Globus pallidus (tissue), 1 donor: Measurements from ENCODE around the gene OR2Z1.

Experiments
- DNase-seq: peaks from one replicate; pipeline ENCODE4 v3.0.0-alpha.2; 2015; ENCODE audit warnings: low spot score

OR2Z1 gene, protein sequence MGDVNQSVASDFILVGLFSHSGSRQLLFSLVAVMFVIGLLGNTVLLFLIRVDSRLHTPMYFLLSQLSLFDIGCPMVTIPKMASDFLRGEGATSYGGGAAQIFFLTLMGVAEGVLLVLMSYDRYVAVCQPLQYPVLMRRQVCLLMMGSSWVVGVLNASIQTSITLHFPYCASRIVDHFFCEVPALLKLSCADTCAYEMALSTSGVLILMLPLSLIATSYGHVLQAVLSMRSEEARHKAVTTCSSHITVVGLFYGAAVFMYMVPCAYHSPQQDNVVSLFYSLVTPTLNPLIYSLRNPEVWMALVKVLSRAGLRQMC

DNA sequence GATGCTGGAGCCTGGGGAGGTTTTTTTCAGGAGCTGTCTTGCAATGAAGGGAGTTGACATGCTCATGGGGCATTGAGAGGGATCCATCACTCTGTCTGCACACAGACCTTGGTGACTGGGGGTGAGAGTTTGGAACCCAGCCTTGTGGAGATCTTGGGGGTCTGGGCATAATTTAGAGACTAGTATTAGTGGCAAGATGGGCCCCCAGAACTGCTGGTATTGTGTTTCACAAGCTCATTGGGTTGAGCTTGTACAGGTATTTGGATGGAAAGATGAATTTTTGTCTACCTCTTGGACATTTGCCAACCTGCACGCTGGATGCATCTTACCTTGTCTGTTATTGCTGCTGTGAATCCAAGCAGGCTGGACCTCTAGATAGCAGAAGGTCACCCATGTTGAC lies at the start of gene OR2Z1:
TSS of gene OR2Z1 (plus strand) at position 301 of the 400 bp plus-strand sequence. CDS start 9,395 bp downstream, outside the sequence.
- DNase-seq: no peak

DNA sequence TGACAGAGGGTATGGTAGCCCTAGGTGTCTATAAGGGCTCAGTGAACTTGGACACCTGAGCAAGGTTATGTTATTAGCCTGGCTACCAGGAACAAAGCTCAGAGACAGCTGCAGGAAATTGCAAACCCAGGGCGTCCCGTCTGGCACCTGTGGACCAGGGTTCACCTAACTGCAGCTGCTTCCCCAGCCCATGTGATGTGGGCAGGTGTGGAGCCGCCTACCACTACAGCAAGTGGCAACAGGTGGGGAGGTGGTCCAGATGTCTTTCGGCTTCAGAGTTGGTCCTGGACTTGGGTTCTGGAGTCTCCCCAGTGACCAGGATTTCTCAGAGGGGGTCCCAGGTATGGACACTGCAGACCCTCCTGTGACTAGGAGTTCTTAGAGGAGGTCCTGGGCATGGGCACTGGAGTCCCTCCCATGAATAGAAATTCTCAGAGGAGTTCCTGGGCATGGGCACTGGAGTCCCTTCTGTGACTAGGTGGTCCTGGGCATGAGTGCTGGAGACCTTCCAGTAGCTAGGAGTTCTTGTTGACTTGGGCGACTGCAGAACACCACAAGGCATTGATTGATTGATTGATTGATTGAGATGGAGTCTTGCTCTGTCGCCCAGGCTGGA lies 48.0 kb upstream of the OR2Z1 start:
- DNase-seq: no peak

DNA sequence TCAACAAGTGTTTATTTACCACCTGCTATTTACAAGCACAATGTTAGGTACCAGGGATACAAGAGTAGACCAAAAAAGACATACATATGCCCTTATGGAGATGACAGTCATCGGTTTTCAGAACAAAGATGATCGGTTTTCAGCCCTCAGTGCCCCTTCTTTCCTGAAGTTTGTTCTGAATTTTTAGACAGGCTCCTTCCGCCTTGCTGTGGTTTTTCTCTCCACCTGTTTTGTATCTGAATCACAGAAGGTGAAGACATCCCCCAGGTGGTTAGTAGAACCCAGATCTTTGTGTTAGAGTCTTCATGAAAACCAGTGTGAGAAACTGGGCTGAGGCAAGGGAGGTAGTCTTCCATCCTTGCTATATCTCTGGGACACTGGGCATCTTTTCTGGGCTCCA lies 46.4 kb upstream of the OR2Z1 start:
- DNase-seq: no peak

DNA sequence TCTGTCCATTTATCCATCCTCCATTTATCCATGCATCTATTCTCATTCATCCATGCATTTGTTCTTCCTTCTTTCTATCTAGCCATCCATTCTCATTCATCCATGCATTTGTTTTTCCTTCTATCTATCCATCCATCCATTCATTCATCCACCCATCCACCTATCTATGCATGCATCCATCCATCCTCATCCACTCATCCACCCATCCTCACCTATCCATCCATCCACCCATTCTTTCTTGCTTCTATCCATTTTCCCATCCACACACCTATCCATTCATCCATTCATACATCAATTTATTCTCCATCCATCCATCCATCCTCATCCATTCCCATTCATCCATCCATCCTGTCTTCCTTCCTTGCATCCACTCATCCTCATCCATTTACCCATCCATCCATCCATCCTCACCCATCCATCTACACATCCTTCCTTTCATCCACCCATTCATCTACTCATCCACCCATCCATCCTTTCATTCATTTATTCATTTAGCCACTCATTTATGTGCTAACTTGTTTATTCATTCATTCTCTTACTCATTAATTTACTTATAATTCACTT lies 43.1 kb upstream of the OR2Z1 start:
- DNase-seq: no peak

DNA sequence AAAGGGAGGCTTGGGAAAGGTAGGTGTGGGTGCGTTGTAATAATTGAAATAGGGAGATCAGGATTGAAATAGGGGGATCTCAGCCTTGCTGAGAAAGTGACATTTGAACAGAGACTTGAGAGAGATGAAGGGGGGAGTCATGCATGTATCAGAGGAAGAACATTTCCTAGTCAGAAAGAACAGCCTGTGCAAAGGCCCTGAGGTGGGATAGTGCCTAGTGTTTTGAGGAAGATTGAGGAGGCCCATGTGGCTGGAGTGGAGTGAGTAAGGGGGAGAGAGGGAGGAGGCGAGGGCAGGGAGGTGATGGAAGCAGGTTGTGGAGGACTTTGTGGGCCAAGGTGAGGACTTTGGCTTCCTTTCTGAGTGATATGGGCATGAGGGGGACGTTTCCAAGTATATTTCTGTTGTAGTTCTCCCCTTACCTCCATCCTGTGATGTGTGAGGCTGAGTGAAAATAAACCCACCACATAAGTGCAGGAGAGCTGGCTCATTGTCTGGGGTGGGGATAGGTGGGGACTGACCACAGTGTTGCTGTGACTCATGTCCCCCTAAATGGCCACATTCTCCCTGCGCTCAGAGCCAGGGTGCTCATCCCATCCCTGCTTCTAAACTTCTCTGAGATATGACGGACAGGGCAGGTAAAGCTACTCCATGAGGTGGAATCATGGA lies 40.6 kb upstream of the OR2Z1 start:
- no peak for DNase-seq

DNA sequence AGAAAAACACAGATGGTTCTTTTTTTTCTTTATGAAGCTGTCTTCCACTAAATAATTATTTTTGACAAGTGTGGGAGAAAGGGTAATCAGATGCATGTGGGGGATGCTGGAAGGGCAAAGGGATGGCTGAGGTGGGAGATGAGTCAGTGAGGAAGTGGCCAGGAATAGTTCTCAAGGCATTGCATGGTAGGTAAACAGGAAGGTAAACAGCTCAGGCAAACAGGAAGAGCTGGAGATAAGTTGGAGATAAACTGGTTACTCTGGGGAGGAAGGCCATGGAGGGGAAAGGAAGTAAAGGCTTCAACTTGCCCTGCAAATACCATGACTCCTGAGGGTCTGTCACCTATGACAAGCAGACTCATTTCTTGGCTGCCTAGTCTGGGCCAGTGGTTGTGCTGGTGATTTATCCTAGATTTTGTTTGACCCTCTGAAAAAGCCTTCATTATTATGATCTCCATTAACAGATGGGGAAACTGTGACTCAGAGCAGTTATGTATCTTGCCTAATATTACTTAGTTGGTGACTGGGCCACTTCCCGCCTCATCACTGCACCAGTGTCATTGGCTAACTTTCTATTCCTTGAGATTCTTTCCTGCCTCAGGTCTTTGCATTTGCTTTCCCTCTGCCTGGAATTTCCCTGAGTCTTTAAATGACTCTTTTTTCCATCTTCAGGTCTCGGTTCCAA lies 39.9 kb upstream of the OR2Z1 start:
- no peak for DNase-seq

DNA sequence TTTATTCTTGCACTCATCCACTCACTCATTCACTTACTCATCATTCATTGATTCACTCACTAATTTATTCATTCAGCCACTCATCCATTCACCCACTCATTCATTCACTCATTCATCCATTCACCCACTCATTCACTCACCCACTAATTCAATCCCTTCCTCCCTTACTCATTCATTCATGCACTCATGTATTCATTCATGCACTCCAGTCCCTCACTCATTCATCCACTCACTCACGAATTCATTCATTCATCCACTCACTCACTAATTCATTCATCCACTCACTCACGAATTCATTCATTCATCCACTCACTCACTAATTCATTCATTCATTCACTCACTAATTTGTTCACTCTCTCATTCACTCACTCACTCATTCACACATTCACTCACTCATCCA lies 39.0 kb upstream of the OR2Z1 start:
- no peak for DNase-seq

DNA sequence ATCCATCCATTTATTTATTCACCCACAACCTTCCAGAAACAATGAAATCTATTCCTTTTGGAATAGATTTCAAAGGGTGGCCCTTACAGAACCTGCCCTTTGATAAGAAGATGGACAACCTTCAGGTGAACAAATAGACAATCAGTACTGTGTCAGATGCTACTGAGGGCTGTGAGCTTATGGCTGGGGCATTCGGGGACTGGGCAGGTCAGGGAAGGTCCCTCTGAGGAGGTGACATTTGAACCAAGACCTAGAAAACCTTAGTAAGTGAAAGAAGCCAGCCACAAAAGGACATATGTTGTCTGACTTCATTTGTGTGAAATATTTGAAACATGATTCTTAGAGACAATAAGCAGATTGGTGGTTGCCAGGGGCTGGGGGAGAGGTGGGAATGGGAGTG lies 38.5 kb upstream of the OR2Z1 start:
- no peak for DNase-seq

DNA sequence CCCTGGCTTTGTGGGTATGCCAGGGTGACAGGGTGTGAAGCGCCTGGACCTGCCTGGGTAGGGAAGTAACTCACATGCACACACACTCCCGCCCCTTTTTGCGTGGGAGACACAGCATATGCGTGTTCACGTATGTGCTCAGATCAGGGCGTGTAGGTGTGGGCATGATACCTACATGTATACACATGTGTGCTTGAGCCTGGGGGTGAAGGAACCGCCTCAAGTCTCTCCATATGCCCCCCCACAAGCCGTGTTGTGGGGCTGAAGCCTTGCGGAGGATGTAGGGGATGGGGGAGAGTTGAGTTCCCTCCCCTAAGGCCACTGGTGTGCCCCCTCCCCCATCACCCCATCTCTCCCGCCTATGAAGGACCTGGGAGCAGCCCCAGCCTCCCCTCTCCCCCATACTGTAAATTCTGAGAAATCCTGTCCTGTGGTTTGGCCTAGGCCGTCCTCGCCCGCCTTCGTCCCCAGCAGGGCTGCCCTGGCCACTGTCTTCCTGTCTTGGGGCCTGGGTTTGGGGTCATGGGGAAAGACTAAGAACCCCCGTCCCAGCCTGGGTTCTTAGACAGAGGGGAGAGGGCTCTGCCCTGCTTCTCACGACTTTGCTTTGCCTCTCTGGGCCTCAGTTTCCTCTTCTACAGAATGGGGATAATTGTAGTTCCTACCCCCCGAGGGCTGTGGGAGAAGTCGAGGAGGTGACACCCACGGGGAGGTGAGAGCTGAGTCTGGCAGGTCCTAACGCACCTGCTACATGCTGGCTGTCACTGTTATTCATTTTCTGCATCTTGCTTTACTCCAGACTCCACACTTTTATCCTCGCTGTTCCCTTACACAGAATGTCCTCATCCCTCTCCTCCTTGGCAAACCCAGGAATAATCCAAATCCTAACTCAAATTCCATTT lies 37.2 kb upstream of the OR2Z1 start:
- no peak for DNase-seq

DNA sequence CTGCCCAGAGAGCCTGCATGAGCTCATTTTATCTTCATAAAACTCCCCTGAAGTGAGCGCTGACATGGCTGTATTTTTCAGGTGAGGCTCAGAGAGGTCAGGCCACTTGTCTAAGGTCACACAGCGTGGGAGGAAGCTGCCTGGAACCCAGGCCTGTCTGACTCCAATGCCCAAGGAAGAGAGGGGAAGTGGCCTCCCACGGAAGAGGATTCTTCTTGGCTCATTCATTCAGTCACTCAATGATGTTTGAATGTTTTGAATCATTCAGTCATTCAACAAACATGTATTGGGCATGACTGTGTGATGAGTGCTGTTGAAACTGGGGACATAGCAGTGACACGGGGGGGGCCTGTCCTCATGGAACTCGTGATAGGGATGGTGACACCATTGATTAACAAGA lies 34.9 kb upstream of the OR2Z1 start:
- no peak for DNase-seq

DNA sequence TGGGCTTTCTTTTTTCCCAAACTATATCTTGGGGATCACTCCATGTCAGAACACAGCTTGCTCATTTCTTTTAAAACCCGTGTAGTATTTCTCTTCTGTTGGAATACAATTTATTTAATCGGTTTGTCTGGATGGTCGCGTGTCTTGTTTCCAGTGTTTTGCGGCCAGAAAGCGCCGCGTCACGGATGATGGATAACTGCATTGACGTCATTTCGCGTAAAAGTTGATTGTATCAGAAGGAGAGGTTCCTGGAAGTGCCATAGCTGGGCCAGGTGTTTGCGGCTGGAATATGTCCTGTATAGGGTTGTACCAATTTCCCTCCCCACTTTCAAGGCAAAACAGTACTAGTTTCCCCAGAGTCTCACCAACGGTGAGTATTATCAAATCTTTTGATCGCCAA lies 32.5 kb upstream of the OR2Z1 start:
- no peak for DNase-seq

DNA sequence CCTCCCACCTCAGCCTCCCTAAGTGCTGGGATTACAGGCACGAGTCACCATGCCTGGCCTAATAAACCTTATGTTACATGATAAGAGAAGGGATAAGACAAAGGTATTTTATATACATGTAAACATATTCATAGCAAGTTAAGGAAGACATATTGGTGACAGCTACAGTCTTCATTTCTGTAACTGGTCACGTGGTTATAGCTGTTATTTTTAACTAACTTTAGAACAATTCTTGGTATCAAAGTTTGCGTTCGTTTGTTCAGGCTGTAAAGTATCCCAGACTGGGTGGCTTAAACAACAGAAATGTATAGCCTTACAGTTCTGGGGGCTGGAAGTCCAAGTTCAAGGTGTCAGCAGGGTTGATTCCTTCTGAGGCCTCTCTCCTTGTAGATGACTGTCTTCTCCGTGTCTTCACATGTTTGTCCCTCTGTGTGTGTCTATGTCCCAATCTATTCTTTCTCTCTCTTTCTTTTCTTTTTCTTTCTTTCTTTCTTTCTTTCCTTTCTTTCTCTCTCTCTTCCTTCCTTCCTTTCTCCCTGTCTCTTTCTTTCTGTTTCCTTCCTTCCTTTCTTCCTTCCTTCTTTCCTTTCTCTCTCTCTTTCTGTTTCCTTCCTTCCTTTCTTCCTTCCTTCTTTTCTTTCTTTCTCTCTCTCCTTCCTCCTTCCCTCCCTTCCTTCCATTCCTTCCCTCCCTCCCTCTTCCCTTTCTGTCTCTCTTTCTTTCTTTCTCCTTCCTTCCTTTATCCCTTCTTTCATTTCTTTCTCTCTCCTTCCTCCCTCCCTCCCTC lies 30.5 kb upstream of the OR2Z1 start:
- DNase-seq: no peak

DNA sequence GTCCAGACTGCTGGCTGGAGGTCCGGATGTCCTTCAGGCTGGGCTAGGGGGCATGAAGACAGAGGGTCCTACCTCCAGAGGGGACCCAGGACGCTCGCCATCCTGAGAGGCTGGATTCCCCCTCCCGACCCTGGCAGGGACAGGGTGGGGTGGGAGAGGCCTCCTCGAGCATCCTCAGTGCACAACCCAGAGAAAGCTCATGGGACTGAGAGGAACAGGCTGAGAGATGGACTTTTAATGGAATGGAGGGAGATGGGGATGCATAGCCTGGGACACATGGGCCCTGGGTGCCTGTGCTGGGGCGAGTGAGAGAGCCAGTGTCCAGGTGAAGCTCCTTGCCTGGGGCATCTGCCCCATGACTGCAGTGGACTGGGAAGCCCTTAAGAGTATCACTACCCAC lies 25.9 kb upstream of the OR2Z1 start:
- DNase-seq: no peak

DNA sequence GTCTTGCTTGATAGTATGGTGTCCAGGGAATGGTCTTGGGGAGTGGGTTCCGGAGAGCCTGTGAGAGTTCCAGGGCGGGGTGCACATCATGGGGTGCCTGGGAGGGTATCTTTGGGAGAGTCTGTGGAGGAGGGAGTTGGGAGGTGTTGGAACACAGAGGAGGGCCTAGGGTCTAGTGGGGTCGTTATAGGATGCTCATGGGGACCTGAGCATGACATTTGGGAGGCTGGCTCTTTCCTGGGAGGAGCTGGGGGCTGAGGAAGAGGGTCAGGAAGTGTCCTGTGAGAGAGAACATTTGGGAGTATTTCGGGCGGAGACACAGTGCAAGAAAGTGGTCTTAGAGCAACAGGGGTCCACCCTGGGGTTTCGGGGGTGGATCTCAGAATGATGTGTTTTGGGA lies 25.5 kb upstream of the OR2Z1 start:
- DNase-seq: no peak

DNA sequence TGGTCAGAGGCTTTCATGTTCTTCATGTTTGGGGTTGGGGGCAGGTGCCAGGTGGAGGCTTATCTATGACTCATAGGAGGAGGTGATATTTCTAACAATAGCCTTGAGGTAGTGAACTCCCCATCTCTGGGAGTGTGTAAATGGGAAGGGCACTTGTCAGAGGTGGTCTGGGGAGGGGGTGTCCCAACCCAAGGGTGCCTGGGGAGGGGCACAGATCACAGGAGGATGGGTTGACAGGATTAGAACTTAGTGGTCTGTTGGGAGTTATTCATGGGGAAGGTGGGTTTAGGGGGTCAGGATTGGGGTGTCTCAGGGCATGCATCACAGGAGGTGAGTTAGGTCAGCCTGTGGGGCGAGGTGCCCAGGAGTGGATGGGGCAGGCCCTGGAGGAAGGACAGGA lies 24.4 kb upstream of the OR2Z1 start:
- no peak for DNase-seq

DNA sequence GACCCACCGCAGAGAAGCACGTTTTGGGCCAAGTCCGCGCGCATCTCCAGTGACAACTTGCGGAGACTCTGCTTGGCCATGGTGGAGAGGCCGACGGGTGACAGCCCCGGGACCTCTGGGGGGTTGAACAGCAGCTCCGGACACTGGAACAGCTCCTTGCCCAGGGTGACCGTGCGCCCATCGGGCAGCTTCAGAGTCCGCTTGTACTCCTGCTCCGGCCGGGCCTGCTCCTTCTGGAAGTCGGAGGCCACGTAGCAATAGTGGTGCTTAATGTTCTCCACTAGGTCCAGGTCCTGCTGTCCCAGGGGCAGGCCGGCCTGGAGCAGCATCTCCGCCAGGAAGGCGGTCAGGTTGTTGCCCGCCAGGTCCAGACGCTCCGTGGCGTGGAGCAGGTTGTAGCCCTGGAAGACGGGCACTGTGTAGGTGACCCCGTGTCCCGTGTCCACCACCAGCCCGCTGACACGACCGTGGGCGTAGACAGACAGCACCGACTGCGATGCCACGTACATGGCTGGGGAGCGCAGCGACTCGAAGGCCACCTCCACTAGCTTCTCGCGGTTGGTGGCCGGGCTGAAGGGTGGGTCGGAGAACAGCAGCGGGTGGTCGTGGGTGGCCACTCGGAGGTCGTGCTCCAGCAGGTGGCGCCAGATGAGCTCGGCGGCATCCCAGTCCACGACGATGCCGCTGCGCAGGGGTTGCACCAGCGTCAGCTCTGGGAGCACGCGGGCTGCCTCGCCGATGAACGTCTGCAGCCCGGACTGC lies 23.6 kb upstream of the OR2Z1 start:
- DNase-seq: no peak

DNA sequence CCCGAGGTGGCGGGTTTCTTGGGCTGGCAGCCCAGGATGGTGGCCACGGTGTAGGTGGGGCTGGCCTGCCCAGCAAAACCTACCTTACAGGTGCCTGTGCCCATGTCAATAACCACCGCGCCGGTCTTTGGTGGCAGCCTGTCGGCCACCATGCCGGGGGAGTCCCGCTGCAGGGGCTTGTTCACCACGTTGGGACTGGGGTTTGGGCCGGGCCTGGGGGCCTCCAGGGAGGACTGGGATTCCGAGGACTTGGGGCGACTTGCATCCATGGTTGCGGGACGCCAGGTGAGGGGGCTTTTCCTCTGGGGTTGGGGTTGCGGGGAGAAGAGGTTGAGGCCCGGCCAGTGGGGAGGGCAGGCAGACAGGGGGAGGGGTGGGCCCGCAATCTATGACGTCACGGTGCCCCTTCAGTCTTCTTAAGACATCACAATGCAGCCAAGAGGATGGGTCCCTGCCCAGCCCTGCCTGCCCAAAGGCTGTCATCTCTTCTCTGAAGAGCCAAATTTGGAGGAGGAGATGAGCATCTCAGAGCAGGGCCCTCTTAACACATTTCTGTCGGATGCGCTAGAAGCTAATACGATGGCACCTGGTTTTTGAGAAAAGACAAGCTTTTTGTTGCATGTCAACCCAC lies 22.9 kb upstream of the OR2Z1 start, which contains the start of gene ACTL9:
TSS of gene ACTL9 (minus strand) at position 363 of the 631 bp plus-strand sequence. CDS start at position 269, 94 bp downstream.
- DNase-seq: no peak

DNA sequence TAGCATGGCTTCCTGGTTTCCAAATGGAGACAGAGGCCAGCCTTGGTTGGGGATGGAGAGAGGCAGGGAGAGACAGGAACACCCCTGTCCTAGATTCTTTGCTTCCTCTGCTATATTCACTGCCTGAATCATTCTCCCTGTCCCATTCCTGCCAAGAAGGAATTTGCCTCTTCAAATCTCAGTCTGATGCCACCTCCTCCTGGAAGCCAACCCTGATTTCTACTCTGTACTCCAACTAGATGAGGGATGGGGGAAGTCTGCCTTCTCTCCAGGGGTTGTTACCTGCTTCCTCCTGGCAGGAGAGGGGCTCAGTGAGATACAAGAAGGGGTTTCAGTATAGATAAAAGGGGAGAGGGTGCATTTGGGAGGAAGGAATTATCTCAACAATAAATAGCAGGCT lies 21.5 kb upstream of the OR2Z1 start:
- no peak for DNase-seq

DNA sequence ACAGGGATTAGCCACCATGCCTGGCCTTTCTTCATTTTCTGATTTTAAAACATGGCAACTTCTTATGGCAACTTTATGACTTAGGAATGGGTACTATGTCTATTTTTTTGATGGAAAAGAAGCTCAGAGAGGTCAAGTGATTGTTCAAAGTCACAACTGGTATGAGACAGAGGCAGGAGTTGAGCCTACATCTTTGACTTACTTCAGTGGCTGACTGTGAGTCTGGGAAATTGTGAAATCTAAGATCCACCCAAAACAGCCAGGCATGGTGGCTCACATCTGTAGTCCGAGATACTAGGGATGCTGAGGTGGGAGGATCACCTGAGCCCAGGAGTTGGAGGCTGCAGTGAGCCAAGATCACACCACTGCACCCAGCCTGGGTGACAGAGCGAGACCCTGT lies 20.5 kb upstream of the OR2Z1 start:
- DNase-seq: no peak
